Stimulated activated CD8-positive, alpha-beta memory T cell treated with anti-CD3 and anti-CD28 coated beads, Interleukin-4, amount 100 ng/mL, for 1 hour (primary cell): Measurements from ENCODE around the gene MAEL.
"Not testable (repeated sequence)": the region's sequence is repeated elsewhere in the genome, so short reads cannot be mapped to it uniquely, and the experiment has no call there.

Experiments used
- DNase-seq, 2 donors: peaks; one replicate each; pipeline ENCODE4 v3.0.0-alpha.2; 2020; ENCODE audit warnings: low read depth in 2 of 2, low spot score in 1 of 2

MAEL gene

DNA sequence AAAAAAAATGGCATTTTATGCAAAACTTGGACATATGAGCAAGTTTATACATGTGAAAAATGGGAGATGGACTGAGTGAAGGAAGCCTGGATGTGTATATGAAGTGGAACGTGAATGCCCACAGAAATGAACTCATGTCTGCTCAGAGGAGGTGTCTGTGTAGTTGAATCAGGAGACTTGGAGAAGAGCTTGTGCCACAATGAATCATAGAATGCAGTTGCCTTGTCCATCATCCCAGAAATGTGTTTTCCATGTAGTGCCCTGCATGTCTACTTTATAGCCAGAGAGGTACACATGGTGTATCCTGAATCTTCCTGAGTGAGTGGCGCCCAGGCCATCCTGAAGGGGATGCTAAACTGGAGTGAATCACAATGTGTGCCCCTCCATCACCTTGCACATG, 11.1 kb upstream of the MAEL start:
- no peak for DNase-seq

DNA sequence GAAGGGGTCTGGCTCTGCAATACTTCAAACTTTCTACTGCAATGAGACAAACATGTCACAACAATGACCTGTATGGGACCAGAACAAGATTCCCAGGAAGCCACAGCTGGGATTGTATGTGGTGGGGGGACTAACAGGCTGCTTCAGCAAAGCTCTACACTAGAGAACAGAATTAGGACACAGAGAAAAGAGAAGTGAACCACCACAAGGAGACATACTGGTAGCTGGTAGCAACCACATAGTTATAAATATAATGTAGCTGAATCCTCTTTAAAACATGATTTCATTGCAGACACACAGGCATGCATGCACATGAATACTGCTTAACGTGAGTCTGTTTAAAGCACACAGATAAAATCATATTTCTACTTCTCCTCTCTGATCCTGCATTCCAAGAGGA, 10.3 kb upstream of the MAEL start:
- DNase-seq, result no peak

DNA sequence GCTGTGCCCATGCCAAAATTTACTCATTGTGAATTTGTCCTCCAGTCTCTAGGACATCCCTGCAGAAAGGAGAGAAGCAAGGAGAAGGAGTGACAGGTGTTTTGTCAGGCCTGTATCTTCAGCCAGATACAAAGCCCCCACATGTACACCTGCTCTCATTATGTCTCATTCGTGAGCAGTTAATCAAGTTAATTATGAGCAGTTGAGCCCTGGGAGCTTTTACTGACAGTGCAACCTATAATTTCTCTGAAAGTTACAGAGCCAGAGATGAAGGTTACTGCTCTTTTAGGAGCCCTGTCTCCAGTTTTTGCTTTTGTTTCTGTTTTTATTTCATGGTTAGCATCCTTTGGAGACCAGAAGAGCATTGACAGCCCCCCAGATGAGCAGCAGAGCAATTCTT, 8.7 kb upstream of the MAEL start:
- no peak for DNase-seq

DNA sequence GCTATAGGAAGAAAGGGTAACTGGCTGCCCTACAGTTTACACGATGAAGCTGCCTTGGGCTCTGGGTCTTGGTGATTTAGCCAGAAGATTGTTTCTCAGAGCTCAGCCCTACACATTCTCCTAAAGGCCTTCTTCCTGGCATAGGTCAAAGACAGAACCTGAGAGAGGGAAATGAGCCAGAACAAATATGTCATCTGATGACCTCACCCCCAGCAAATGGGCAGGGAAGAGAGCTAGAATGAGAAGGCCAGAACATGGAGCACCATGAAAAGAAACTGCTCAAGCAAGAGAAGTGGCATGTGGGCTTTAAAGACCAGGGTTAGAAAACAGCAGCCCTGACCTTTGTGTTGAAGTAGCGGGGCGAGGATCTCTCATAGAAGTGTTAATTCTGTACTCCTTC, 8.3 kb upstream of the MAEL start:
- no peak for DNase-seq

DNA sequence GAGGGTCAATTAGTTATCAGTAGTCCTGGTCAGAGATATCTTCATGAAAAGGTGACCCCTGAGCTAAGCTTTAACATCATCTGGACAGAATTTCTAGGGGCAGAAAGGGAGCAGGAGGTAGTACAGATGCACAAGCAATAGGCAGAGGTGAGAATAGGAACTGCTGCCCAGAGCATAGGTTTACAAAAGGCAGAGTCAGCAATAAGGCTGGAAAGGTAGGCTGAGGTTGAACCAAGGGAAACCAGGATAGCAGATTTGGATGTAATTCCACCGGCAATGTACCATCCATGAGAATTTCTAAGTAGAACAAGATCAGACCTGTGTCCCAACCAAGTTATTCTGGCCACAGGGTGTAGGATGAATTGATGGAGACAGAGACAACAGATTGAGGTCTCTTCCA, 7.5 kb upstream of the MAEL start:
- no peak for DNase-seq

DNA sequence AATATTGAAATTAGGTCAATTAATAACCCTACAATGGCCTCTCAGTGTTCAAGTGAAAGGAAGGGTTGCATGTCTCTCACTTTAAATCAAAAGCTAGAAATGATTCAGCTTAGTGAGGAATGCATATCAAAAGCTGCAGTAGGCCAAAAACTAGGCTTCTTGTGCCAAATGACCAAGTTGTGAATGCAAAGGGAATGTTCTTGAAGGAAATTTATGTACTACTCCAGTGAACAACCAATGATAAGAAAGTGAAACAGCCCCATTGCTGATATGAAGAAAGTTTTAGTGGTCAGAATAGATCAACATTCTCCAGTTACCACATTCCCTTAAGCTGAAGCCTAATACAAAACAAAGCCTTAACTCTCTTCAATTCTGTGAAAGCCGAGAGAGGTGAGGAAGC, 10.0 kb downstream of the MAEL start:
- DNase-seq, result no peak

DNA sequence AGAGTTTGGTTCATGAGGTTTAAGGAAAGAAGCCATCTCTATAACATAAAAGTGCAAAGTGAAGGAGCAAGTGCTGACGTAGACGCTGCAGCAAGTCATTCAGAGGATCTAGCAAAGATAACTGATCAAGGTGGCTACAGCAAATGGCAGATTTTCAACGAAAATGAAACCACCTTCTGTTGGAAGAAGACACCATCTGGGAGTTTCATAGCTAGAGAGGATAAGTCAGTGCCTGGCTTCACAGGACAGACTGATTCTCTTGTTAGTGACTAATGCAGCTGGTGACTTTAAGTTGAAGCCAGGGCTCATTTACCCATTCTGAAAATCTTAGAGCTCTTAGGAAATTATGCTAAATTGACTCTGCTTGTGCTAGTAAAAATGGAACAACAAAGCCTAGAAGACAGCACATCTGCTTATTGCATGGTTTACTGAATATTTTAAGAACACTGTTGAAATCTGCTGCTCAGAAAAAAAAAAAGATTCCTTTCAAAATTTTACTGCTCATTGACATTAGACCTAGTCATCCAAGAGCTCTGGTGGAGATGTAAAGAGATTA, 10.5 kb downstream of the MAEL start:
- no peak for DNase-seq

DNA sequence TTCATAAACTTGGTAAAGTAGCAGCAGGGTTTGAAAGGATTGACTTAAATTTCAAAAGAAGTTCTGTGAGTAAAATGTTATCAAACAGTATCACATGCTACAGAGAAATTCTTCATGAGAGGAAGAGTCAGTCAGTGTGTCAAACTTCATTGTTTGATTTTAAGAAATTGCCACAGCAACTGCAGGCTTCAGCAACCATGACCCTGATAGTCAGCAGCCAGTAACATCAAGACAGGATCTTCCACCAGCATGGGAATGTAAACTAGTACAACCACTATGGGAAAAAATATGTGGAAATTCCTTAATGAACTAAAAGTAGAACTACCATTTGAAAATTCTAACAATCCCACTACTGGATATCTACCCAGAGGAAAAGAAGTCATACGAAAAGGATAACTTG, 11.5 kb downstream of the MAEL start:
- no peak for DNase-seq

DNA sequence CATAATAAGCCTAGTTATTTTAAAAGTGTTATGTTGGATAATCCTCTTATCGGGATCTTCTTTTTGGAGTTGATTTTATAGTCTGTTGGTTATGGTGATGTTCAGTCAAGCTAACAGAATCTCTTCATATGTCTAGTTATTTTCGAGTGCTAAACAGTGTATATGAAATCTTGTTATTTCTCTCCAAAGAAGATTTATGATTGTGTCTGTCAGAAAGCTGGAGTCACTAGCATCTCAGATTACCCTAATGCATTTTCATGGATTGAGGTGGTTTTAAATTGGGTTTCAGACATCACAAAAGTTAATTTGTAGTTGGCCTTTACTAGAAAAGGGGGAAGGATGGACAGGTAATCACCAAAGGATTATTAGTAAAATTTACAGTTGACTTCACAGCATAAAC, 13.3 kb downstream of the MAEL start:
- no peak for DNase-seq

DNA sequence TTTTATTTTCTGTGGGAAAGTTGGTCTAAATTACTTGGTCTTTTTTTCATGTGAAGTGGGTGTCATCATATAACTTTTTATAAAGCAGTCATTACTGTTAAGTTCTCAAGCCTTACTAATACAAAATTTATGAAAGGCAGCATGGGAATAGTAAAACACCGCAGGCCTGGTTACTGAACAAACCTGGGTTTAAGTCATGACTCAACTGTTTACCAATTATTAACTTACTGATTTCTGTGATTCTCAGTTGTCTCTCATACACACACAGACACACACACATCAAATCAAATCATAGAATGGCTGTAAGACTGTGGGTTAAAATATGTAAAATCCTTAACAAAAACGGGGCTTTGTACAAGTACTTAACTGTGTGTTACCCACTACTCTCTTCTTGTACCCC, 14.6 kb downstream of the MAEL start:
- DNase-seq, result no peak

DNA sequence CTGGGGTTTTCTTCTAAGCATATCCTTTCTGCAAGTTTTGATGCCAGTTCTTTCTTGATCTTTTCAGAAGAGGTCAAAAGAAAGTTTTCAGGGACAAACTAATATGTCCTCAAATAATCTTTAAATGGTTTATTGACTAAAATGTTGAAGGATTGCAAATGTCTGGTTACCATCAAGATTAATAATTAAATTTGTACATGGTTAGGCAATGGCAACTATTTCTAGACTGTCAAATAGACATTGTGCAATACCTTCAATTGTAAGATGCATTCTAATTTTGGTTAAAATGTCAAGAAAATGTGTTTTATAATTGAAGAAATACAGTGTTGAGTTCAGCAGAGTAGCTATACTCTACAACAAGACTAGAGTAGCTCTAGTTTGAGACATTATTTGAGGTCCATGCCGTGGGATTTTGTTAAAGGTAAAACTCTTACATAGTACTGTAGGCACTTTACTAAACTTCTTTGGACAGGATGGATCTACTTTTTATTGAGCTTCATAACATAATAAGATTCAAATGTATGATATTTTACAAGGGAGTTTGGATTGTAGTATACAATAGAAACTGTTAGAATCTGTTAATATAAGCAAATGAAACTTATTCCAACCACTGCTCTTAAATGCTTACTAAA, 22.6 kb downstream of the MAEL start:
- DNase-seq, result no peak

DNA sequence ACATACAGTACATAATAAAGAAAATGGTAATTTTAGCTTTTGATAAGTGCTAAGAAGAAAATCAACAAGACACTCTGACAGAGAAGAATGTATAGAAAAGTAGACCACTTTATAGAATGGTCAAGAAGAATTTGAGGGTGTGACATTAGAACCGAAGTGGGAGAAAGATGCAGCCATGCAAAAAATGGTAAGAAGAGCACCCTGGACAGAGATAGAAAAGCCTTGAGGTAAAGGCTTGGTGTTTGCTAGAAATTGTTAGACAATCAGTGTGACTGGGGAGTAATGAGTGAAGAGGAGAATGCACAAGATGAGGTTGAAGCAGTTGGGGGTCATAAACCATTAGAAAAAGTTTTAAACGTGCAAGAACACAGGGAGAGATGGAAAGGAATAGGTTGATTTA, 23.5 kb downstream of the MAEL start:
- no peak for DNase-seq

DNA sequence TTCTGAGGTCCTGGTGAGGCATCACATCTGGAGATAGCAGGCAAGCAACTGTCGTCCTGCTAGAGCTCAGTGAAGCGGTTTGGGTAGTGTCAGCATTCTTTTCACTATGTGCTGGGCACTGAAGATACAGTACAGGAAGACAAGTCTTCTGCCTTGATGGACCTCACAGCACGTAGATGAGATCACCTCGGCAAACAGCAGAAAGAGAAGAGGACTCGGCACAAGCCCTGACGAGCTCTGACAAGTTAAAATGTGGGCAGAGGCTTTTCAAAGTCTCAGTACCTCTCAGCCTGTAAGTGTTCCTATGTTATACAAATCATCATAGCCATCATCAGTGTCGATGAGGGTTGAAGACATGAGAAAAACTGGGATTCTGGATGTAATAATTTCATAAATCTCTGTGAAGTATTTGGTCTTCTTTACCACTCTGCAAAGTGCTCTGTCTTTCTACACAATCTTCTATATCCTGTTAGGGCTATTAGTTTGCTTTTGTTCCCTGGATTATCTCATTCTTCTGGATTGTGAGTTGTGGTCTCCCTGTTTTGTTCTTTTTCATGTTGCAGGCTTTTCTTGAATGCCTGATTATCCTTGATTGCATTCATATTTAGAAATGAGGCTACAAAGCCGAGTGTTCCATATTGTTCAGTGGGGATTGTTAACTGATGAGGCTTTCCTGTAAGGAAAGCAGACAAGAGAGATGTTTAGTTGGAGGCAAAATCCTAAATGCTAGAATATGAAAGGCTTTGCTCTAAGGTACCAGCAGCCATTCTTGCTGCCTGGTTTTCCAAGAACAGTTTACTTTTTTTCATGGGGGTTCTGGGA, 24.2 kb downstream of the MAEL start:
- DNase-seq, result no peak

DNA sequence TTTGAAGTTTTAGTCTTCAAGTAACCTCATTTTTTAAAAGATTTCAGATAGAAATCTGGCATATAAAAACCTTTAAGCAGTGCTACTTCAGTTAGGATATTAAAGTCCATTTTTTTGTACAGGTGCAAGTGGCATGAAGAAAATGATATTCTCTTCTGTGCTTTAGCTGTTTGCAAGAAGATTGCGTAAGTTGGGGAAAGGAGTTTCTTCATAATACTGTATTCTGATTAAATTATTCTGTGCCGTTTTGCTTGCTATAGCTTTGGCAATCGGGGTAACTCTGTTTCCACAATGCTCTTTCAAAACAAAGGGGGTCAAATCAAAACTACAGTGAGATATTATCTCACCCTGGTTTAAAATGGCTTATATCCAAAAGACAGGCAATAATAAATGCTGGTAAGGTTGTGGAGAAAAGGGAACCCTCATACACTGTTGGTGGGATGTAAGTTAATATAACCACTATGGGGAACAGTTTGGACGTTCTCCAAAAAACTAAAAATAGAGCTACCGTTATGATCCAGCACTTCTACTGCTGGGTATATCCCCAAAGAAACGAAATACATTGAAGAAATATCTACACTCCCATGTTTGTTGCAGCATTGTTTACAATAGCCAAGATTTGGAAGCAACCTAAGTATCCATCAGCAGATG, 27.1 kb downstream of the MAEL start:
- DNase-seq, result no peak

DNA sequence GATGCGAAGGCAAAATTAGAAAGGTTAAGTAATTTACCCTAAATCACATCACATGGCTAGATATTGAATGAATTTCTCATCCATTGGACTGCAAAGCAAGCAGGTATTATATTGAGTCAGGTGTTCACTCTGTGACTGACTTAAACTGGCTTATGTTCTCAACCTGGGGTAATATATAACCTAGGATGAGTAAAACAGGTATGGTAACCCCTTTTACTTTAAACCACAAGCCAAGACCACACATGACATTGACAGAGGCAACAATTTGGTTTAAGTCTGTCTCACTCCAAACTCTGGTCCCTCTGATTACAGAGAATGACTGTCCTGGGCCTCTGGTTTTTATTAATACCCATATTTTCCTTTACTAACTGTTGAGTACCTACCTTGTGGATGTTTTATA, 33.3 kb downstream of the MAEL start:
- no peak for DNase-seq

DNA sequence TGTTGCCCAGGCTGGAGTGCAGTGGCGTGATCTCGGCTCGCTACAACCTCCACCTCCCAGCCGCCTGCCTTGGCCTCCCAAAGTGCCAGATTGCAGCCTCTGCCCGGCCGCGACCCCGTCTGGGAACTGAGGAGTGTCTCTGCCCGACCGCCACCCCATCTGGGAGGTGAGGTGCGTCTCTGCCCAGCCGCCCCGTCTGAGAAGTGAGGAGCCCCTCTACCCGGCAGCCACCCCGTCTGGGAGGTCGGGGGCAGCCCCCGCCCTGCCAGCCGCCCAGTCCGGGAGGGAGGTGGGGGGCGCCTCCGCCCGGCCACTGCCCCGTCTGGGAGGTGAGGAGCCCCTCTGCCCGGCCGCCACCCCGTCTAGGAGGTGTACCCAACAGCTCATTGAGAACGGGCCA, 40.5 kb downstream of the MAEL start:
- not testable (repeated sequence) for DNase-seq

DNA sequence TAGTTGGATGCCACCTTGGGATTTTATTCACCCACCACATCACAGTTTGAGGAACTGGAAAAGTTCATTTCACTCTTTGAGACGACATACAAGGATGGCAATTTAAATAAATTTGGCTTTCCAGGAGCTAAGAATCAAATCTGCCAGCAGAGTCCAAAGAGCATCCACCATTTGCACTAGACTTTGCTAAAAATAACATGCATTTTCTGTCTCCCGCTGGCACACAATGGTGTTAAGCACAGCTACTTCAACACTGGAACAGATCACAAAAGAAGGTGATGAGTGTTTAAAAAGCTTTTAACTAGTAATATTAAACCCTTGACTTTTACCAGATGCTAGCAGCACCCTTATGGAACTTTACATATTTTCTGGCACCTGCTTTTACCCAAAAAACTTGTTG, 44.6 kb downstream of the MAEL start:
- DNase-seq, result no peak

DNA sequence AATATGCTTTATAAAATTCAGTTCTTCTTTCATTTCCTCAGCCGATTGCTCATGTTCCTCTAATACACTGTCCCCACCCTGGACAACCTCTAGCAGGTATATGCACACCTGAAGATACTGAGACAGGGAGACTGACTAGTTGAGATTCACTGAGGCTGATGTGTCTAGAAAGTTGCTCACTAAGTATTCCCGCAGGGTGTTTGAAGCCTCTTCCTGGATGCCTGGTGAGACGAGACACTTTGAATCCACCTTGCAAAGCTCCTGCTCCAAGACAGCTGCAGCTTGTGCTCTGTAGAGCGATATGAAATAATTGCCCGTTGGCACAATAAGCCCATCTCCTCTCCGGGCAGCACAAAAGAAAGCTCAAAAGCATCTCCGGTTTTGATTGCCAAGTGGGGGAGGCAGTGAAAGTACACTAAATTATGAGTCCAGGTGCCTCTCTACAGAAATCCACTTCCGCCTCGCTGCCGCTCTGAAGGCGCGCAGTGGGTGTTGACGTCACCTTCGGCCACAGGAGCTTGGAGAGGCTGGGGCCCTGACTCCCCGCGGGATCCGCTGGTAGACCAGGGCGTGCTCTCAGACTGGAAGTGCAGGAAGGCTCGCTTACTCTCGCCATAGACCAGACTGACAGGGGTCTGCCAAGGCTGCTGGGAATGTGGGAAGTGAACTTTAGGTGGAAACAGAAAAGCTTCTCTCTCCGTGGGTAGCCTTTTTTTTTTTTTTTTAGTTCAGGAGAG, 54.8 kb downstream of the MAEL start:
- DNase-seq, result peak in 1 of 2 donors; percentile 33

DNA sequence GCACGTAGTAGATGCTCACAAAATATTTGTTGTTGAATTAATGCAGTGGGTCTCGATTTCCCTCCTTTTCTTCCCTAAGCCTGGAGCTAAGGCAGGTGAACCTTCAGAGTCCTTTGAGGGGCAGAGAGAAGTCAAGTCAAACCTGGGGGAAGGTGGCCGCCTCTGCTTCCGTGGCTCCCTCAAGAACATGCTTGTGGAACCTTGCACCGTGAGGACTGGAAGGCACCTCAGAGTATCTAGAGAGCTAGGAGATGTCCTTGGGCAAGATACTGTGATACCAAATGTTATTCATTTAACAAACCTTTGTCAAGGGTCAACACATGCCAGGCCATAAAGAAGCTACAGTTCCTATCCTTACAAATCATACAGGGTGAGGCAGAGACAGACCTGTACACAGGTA, 62.8 kb downstream of the MAEL start:
- no peak for DNase-seq

DNA sequence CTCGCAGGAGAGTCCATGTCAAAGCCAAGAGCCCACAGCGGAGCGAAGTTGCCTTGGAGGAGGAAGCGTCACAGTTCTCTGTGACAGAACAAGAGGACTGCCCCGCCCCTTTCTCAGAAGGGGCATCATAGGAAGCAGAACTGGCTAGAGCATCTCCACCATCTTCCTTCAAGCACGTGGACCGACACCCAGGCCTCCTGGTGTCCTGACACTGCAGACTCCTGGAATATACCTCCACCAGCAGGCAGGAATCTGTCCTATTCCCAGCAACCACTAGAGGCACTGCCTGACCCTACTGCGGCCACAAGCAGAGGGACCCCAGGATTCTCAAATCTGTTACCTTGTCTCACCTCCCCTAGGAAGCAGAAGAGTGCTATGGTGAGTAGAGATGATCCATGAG, 63.3 kb downstream of the MAEL start:
- no peak for DNase-seq

DNA sequence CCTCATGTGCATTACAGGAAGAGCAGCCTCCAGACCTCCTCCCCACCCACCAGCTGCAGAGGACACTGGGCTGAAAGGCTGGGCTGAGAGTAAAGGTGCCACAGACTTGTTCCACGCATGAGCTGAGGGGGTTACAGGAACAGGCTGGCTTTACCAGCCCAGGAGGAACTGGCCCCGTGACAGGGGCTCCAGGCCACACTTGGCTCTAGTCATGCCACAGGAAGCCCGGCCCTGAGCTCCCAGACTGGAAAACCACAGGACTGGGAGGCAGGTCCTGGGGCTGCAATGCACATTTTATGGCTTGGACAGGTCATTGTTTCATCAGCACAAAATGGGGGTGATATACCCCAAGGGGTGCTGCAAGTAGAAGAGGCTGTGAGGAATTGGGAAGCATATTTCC, 65.5 kb downstream of the MAEL start:
- no peak for DNase-seq
